ENCODE measurements around the gene PAPOLA.

GRCh38 chr14:96559571-96559970 is 57.4 kb downstream of the PAPOLA start:
- no peak for TF ChIP-seq EZH2 (optimal IDR thresholded peaks at IDR 0.05; ENCODE audit: low read depth, low read length)
- no peak for TF ChIP-seq CTCF (IDR thresholded peaks at IDR 0.05; ENCODE audit: low read length)
- no peak for TF ChIP-seq EZH2phosphoT487 (IDR thresholded peaks at IDR 0.05; ENCODE audit: low read length)
